Spleen (tissue), 11 donors: ENCODE data around the gene LRRC26. TPM values are rescaled to one million over a fixed set of nuclear protein-coding genes. Genes with fewer than 3 reads are reported as not detected.

ENCODE experiments used
- DNase-seq: peaks from one replicate; pipeline ENCODE4 v3.0.0-alpha.2; 2020
- H3K27ac ChIP-seq, 8 donors: fragments of 200-600 bp; sonication (generic) in 7 of 8; 1 replicate in 4 of 8; 2 replicates in 4 of 8; pipeline versions ENCODE4 v1.5.0 to v1.8.0; 2016 to 2021; ENCODE audit warnings: inconsistent platforms in 4 of 8, mild to moderate bottlenecking in 4 of 8, moderate library complexity in 1 of 8
- H3K27me3 ChIP-seq, 7 donors: fragments of 200-600 bp; sonication (generic) in 6 of 7; replicated peaks in 1 of 7; 1 replicate in 4 of 7; 2 replicates in 3 of 7; pipeline versions ENCODE4 v1.5.0 to v1.8.0; 2016 to 2021; ENCODE audit warnings: inconsistent platforms in 3 of 7, mild to moderate bottlenecking in 1 of 7
- H3K36me3 ChIP-seq, 6 donors: fragments of 200-600 bp; sonication (generic) in 5 of 6; 1 replicate in 4 of 6; 2 replicates in 2 of 6; pipeline versions ENCODE4 v1.5.0 to v1.8.0; 2016 to 2021; ENCODE audit warnings: inconsistent platforms in 2 of 6
- H3K4me1 ChIP-seq, 6 donors: fragments of 200-600 bp; sonication (generic) in 5 of 6; 1 replicate in 3 of 6; 2 replicates in 3 of 6; pipeline versions ENCODE4 v1.5.0 to v1.8.0; 2016 to 2021; ENCODE audit warnings: inconsistent platforms in 3 of 6
- H3K4me3 ChIP-seq, 8 donors: fragments of 200-600 bp; sonication (generic) in 7 of 8; 1 replicate in 4 of 8; 2 replicates in 4 of 8; pipeline versions ENCODE4 v1.5.0 to v1.8.0; 2016 to 2021; ENCODE audit warnings: inconsistent platforms in 4 of 8, mild to moderate bottlenecking in 4 of 8, moderate library complexity in 2 of 8
- H3K9me3 ChIP-seq, 8 donors: fragments of 200-600 bp; sonication (generic) in 7 of 8; 1 replicate in 4 of 8; 2 replicates in 4 of 8; pipeline versions ENCODE4 v1.5.0 to v1.8.0; 2016 to 2021; ENCODE audit warnings: inconsistent platforms in 4 of 8
- POLR2A ChIP-seq, 3 donors: fragments of 450-650 bp; IDR thresholded peaks; one replicate each; pipeline ENCODE4 v1.5.1; 2017; ENCODE audit warnings: antibody characterized with exemption in 3 of 3, mild to moderate bottlenecking in 1 of 3
- POLR2AphosphoS5 ChIP-seq, 3 donors: sonication (generic); formaldehyde crosslinking; IDR thresholded peaks; one replicate each; pipeline ENCODE4 v1.5.1; 2017; ENCODE audit warnings: antibody characterized with exemption in 3 of 3
- WGBS, 5 donors: extraction: QIAGEN DNeasy Blood & Tissue Kit in 3 of 5; methylation state at CpG; one replicate each; pipeline versions ENCODE4 v1.1.5 to v1.1.7; 2013 to 2018; 5-methylcytosine and 5-hydroxymethylcytosine counted together
- intact Hi-C: fragments of 100-400 bp; cut with DNase I; formaldehyde crosslinking; loops from one replicate; pipeline ENCODE4 v1.15.0; 2023; ENCODE audit warnings: low total_unique reads
- polyA plus RNA-seq, 3 donors: library from polyadenylated mRNA; stranded (reverse); fragments of 200-250 nt; gene quantifications; one replicate each; pipeline ENCODE4 v1.2.1, GENCODE V29; 2013
- total RNA-seq, 7 donors: library from RNA; depleted of rRNA in 3 of 7; stranded (reverse); fragments of >200 nt in 3 of 7; fragmentation: NEBNext Ultra II Directional in 4 of 7; extraction: Animal tissue kit (Norgen Biotek cat#: 25700) in 4 of 7; gene quantifications; one replicate each; pipeline versions ENCODE4 v1.1.0 to v1.2.1, GENCODE V29; 2016 to 2021
- TF ChIP-seq, protein P1 (sequence below), 11 experiments: fragments of 200-600 bp in 7 of 11; fragments of 450-650 bp in 4 of 11; sonication (generic) in 4 of 11; IDR thresholded peaks in 8 of 11; conservative IDR thresholded peaks in 3 of 11; 1 replicate in 7 of 11; 2 replicates in 4 of 11; pipeline versions ENCODE4 v1.4.0 to v1.8.0; 2016 to 2021; ENCODE audit warnings: antibody characterized with exemption in 11 of 11, inconsistent platforms in 4 of 11, mild to moderate bottlenecking in 1 of 11
- donor health status: healthy with polysubstance abuse.
- donor health status: DM: no; HTN: no; CAD: no; lungs with moderate emphysema.
- donor health status: DM: no; HTN: no; CAD: no.
- donor health status: Bipolar disorder and iron deficiency.
- donor health status: healthy.
- donor health status: DM: no; HTN: no; CAD: no.
- donor health status: DM: yes; HTN: yes; CAD: no.

Gene LRRC26
- total and polyA plus RNA-seq, 10 donors = 0.06 to 0.60 (median 0.28) TPM; not detected in 7

DNA sequence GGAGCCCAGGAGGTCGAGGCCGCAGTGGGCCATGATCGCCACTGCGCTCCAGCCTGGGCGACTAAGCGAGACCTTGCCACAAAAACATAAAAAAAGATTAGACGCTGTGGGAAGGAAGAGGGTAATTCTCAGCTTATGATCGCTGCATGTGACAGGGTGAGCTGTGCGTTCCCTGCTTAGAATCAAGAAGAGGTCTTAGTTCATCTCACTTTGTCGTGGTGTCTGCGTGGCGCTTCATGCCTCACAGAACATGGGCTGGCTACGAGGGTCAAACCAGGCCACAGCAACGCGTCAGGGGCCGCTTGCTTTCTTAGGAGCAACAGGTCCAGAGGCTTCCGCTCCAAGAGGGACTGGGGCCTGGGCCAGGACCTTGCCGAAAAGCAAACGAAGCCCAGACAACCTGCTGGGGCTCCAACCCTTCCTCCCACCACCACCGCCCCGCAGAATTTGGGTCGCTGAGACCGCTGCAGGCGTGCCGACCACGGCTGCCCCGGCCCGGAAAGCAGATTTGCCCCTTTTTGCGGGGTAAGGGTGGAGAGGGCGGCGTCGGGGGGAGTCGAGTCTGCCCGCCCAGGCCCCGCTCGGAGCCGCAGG is 40.9 kb downstream of the LRRC26 start:
- TF ChIP-seq POLR2A (IDR thresholded peaks at IDR 0.05) (no peak), POLR2AphosphoS5 (IDR thresholded peaks at IDR 0.05) (no peak)
- TF ChIP-seq, protein P1, sequence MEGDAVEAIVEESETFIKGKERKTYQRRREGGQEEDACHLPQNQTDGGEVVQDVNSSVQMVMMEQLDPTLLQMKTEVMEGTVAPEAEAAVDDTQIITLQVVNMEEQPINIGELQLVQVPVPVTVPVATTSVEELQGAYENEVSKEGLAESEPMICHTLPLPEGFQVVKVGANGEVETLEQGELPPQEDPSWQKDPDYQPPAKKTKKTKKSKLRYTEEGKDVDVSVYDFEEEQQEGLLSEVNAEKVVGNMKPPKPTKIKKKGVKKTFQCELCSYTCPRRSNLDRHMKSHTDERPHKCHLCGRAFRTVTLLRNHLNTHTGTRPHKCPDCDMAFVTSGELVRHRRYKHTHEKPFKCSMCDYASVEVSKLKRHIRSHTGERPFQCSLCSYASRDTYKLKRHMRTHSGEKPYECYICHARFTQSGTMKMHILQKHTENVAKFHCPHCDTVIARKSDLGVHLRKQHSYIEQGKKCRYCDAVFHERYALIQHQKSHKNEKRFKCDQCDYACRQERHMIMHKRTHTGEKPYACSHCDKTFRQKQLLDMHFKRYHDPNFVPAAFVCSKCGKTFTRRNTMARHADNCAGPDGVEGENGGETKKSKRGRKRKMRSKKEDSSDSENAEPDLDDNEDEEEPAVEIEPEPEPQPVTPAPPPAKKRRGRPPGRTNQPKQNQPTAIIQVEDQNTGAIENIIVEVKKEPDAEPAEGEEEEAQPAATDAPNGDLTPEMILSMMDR (IDR thresholded peaks at IDR 0.05 in 8 of 11, conservative IDR thresholded peaks at IDR 0.05 in 3 of 11) = no peak
- Histone ChIP-seq H3K27ac (peak overlapping the region; percentile 53 to 85 (median 78)), H3K9me3 (peaks cover 0 to 7% (median 0%) of the 10 kb centered on the region in 8 donors), H3K4me3 (peak overlapping the region; percentile 73 to 89 (median 83)), H3K36me3 (no peaks in the 10 kb centered on the region), H3K27me3 (peaks cover 0 to 40% (median 10%) of the 10 kb centered on the region in 7 donors), H3K4me1 (peaks cover 28 to 51% (median 41%) of the 10 kb centered on the region in 6 donors)
- intact Hi-C loops = no loop called here
- 16 to 37% (median 21%) methylated on average over 15 to 37 of the region's 37 CpGs for WGBS, 5 donors
- DNase-seq = no peak

DNA sequence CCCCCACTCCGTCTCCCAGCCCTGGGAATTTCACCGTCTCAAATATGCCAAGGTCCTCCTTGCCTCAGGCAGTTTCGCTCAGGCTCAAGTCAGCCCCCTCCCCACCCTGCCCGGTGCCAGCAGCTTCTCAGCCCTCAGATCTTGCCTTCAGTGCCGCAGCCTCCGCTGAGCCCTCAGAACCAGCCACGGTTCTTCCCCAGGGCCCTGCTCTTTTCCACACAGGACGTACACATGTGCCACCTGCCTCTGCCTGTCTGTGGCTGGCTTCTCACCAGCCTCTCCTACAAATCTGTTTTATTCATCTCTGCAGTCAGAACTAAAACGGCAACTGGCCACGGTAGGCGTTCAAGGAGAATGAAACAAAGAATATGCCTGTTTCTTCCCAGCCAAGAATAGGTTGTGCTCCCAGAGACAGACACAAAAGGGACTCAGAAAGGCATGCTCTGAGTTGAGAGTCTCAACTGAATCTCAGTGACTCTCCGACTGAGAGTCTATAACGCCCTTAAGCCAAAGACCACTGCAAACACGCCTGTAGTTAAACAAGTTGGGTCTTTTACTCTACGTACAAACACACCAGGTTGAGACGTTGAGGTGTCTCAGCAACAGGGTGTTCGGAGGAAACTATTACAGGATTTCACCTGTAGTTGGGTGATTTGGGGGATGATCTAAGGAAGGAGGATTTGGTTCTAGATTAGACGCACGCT is 41.5 kb downstream of the LRRC26 start:
- no peak for DNase-seq
- TF ChIP-seq POLR2A (IDR thresholded peaks at IDR 0.05) (no peak), POLR2AphosphoS5 (IDR thresholded peaks at IDR 0.05) (no peak)
- TF ChIP-seq, protein P1 (IDR thresholded peaks at IDR 0.05 in 8 of 11, conservative IDR thresholded peaks at IDR 0.05 in 3 of 11) = no peak
- Histone ChIP-seq H3K27ac (peak overlapping the region in 4 of 8 donors; percentile 80 to 85 (median 83)), H3K4me1 (peaks cover 28 to 58% (median 41%) of the 10 kb centered on the region in 6 donors), H3K9me3 (peaks cover 0 to 7% (median 0%) of the 10 kb centered on the region in 8 donors), H3K4me3 (peak overlapping the region in 7 of 8 donors; percentile 73 to 89 (median 85)), H3K27me3 (peaks cover 0 to 33% (median 6%) of the 10 kb centered on the region in 7 donors), H3K36me3 (no peaks in the 10 kb centered on the region)
- intact Hi-C loops = no loop called here
- WGBS, 5 donors = 58 to 68% (median 60%) methylated on average over 19 of the region's 19 CpGs

DNA sequence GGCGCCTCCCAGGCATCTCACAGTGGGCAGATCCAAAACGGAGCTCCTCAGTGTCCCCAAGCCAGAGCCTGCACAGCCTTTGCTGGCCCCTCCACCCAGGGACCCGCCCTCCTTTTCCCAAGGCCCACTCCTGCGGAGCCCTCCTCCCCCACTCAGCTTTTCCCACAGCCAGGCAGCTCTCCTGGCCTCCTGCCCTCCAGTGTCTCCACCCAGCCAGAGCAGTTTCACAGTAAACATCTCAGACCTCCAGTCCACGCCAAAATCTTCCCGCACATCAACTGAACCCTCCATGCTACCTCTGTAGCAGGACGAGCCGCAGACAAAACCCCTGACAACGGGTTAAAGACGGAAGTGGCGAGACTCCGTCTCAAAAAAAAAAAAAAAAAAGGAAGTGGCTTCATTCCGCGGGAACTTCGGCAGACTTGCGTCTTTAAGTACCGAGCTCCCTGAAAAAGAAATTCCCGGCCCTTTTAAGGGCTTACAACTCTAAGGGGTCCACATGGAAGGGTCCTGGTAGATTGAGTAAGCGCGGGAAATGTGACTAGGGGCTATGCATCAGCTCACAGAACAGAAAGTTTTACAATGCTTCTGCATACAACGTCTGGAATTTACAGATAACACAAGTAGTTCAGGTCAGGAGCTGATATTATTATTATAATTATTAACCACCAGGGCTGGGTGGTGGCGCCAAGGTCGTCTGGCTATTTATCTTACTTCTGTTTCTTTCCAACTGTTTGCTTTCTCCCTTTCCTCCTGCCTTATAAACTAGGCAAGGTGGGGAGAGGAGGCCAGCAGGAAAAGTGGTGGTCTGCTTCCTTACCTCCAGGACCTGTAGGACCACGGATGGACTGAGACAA is 42.3 kb downstream of the LRRC26 start:
- Histone ChIP-seq H3K27ac (peak overlapping the region; percentile 42 to 85 (median 74)), H3K4me3 (peak overlapping the region in 7 of 8 donors; percentile 13 to 89 (median 31)), H3K27me3 (peaks cover 0 to 25% (median 4%) of the 10 kb centered on the region in 7 donors), H3K9me3 (peaks cover 0 to 7% (median 0%) of the 10 kb centered on the region in 8 donors), H3K4me1 (peaks cover 28 to 64% (median 42%) of the 10 kb centered on the region in 6 donors), H3K36me3 (no peaks in the 10 kb centered on the region)
- intact Hi-C loops = no loop called here
- TF ChIP-seq, protein P1 (IDR thresholded peaks at IDR 0.05 in 8 of 11, conservative IDR thresholded peaks at IDR 0.05 in 3 of 11) = no peak
- TF ChIP-seq POLR2A (IDR thresholded peaks at IDR 0.05) (no peak), POLR2AphosphoS5 (IDR thresholded peaks at IDR 0.05) (peak in 1 of 3 donors; percentile 23)
- WGBS, 5 donors = 4 to 10% (median 10%) methylated on average over 23 to 24 of the region's 24 CpGs
- DNase-seq = no peak
